ENCODE results near the gene NAPA. TPM values are rescaled to one million over a fixed set of nuclear protein-coding genes. Genes with fewer than 3 reads are reported as not detected.

Gene NAPA
- polyA plus RNA-seq, 3 donors = 77.5 to 135 (median 111) TPM

GRCh38 chr19:47446534-47447469 is 68.1 kb downstream of the NAPA start:
- Histone ChIP-seq H2AFZ (ENCODE audit: insufficient read depth, low read depth, low read length, poor library complexity, severe bottlenecking) (peak overlapping the region; percentile 10), H3K4me3 (replicated peaks in 1 of 3; ENCODE audit: low read depth in 2 of 3, low read length in 3 of 3) (peak overlapping the region in 1 of 3 experiments; percentile 45), H3K36me3 (replicated peaks in 1 of 2; ENCODE audit: control insufficient read depth in 1 of 2, insufficient read depth in 2 of 2, low read length in 2 of 2) (no peaks in the 10 kb centered on the region), H3K79me2 (ENCODE audit: insufficient read depth, low read length) (no peaks in the 10 kb centered on the region), H3K4me2 (replicated peaks; ENCODE audit: extremely low read depth, low read length, poor library complexity, severe bottlenecking) (peak overlapping the region; percentile 50), H3K27me3 (ENCODE audit: control insufficient read depth in 2 of 2, insufficient read depth in 2 of 2, low read length in 2 of 2) (peaks cover 40 to 82% of the 10 kb centered on the region in 2 donors), H3K9ac (ENCODE audit: insufficient read depth, low read length, poor library complexity, severe bottlenecking) (no peak overlapping the region), H3K9me3 (replicated peaks in 1 of 2; ENCODE audit: control insufficient read depth in 1 of 2, insufficient read depth in 1 of 2, low read length in 2 of 2) (peaks cover 10 to 24% of the 10 kb centered on the region in 2 donors), H4K20me1 (ENCODE audit: insufficient read depth, low read length) (no peaks in the 10 kb centered on the region), H3K27ac (ENCODE audit: low read depth in 1 of 2, low read length in 2 of 2) (no peak overlapping the region), H3K4me1 (ENCODE audit: control insufficient read depth in 1 of 2, insufficient read depth in 2 of 2, low read length in 2 of 2) (peaks cover 15 to 25% of the 10 kb centered on the region in 2 donors)
- Mint-ChIP-seq H3K27ac (peak overlapping the region in 1 of 7 donors; percentile 10), H3K27me3 (ENCODE audit: low read depth in 3 of 3) (peaks cover 77 to 91% (median 90%) of the 10 kb centered on the region in 3 donors), H3K4me1 (peaks cover 19% of the 10 kb centered on the region), H3K4me3 (peak overlapping the region in 1 of 2 donors; percentile 84), H3K9me3 (peaks cover 13 to 27% (median 22%) of the 10 kb centered on the region in 7 donors), H3K36me3 (peaks cover 6 to 12% of the 10 kb centered on the region in 2 donors)
- 6% methylated on average over 20 of the region's 28 CpGs for WGBS (ENCODE audit: insufficient coverage)
- no peak for TF ChIP-seq CTCF (IDR thresholded peaks at IDR 0.05)
- peak in 2 of 3 donors; percentile 17 to 20 for DNase-seq
- intact Hi-C loops (cut with micrococcal nuclease) = no loop called here

DNA sequence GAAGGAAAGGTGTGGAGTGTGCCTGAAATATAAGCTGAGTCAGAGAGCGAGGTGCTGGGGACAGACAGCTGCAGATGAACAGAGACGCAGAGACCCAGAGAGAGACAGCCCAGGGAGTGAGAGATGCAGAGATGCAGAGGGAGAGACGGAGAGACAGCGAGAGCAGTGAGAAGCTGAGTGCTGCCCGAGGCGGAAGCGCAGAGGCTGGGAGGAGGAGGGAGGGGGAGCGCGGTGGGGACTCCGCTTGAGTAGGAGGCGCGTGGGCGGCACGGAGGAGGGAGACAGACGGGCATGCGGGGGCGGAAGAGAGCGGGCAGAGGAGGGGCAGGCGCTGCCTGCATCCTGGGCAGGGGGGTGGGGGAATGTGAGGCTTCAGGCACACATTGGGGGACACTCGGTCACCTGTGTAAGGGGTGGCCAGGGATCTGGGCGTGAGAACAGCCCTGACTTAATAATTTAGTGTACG is 68.9 kb downstream of the NAPA start:
- H3K4me3 ChIP-seq (replicated peaks in 1 of 3; ENCODE audit: low read depth in 2 of 3, low read length in 3 of 3) = peak overlapping the region in 1 of 3 experiments; percentile 19
- no peaks in the 10 kb centered on the region for H3K36me3 ChIP-seq (replicated peaks in 1 of 2; ENCODE audit: control insufficient read depth in 1 of 2, insufficient read depth in 2 of 2, low read length in 2 of 2)
- Mint-ChIP-seq H3K4me1 (peaks cover 19% of the 10 kb centered on the region), H3K9me3 (peaks cover 13 to 27% (median 22%) of the 10 kb centered on the region in 7 donors), H3K4me3 (peak overlapping the region; percentile 34 to 88), H3K27ac (peak overlapping the region in 1 of 7 donors; percentile 43), H3K27me3 (ENCODE audit: low read depth in 3 of 3) (peaks cover 79 to 88% (median 85%) of the 10 kb centered on the region in 3 donors), H3K36me3 (peaks cover 6 to 12% of the 10 kb centered on the region in 2 donors)
- H3K4me2 ChIP-seq (replicated peaks; ENCODE audit: extremely low read depth, low read length, poor library complexity, severe bottlenecking) = peak overlapping the region; percentile 41
- peaks cover 15 to 25% of the 10 kb centered on the region in 2 donors for H3K4me1 ChIP-seq (ENCODE audit: control insufficient read depth in 1 of 2, insufficient read depth in 2 of 2, low read length in 2 of 2)
- WGBS (ENCODE audit: insufficient coverage) = 2% methylated on average over 16 of the region's 22 CpGs
- H3K27ac ChIP-seq (ENCODE audit: low read depth in 1 of 2, low read length in 2 of 2) = no peak overlapping the region
- DNase-seq = peak in 1 of 3 donors; percentile 30
- H3K27me3 ChIP-seq (ENCODE audit: control insufficient read depth in 2 of 2, insufficient read depth in 2 of 2, low read length in 2 of 2) = peaks cover 37 to 78% of the 10 kb centered on the region in 2 donors
- H2AFZ ChIP-seq (ENCODE audit: insufficient read depth, low read depth, low read length, poor library complexity, severe bottlenecking) = no peak overlapping the region
- no peaks in the 10 kb centered on the region for H3K79me2 ChIP-seq (ENCODE audit: insufficient read depth, low read length)
- peaks cover 10 to 24% of the 10 kb centered on the region in 2 donors for H3K9me3 ChIP-seq (replicated peaks in 1 of 2; ENCODE audit: control insufficient read depth in 1 of 2, insufficient read depth in 1 of 2, low read length in 2 of 2)
- no peak for TF ChIP-seq CTCF (IDR thresholded peaks at IDR 0.05)
- no peaks in the 10 kb centered on the region for H4K20me1 ChIP-seq (ENCODE audit: insufficient read depth, low read length)
- no peak overlapping the region for H3K9ac ChIP-seq (ENCODE audit: insufficient read depth, low read length, poor library complexity, severe bottlenecking)
- intact Hi-C loops (cut with micrococcal nuclease) = no loop called here

Measured in CD14-positive monocyte (primary cell).